ENCODE results near the gene NCK2.

The NCK2 gene

GRCh38 chr2:105911425-105911824 is 166.7 kb downstream of the NCK2 start:
- CTCF ChIA-PET = no interaction called here
- POLR2A ChIA-PET = no interaction called here
- DNase-seq (ENCODE audit: extremely low spot score) = no peak
- TF ChIP-seq CTCF (IDR thresholded peaks at IDR 0.05; ENCODE audit: control extremely low read depth, extremely low read depth, low read depth, missing control alignments) = no peak

- no peak for DNase-seq (ENCODE audit: extremely low spot score)
These were observed 167.4 kb downstream of the NCK2 start for GRCh38 chr2:105912081-105912480.

GRCh38 chr2:105915005-105915558 is 170.4 kb downstream of the NCK2 start:
- DNase-seq (ENCODE audit: extremely low spot score) = peak; percentile 33
- POLR2A ChIA-PET = no interaction called here
- TF ChIP-seq CTCF (IDR thresholded peaks at IDR 0.05; ENCODE audit: control extremely low read depth, extremely low read depth, low read depth, missing control alignments) = no peak
- CTCF ChIA-PET = interaction anchor here (0.7 kb wide), 1 partner anchor 38 kb away, joined by 3 read pairs; no protein-coding TSS in a partner anchor

More at GRCh38 chr2:105912081-105912480, 167.4 kb downstream of the NCK2 start:
- ChIA-PET CTCF (no interaction called here), POLR2A (no interaction called here)
- no peak for TF ChIP-seq CTCF (IDR thresholded peaks at IDR 0.05; ENCODE audit: control extremely low read depth, extremely low read depth, low read depth, missing control alignments)

GRCh38 chr2:105917226-105917625 is 172.5 kb downstream of the NCK2 start:
- POLR2A ChIA-PET = no interaction called here

GRCh38 chr2:105917688-105918087 is 173.0 kb downstream of the NCK2 start:
- DNase-seq (ENCODE audit: extremely low spot score) = no peak
- ChIA-PET POLR2A (no interaction called here), CTCF (interaction anchor here (1.2 to 1.3 kb wide), 2 partner anchors 29 to 35 kb away, joined by 3 read pairs; no protein-coding TSS in a partner anchor)
- TF ChIP-seq CTCF (IDR thresholded peaks at IDR 0.05; ENCODE audit: control extremely low read depth, extremely low read depth, low read depth, missing control alignments) = no peak

More at GRCh38 chr2:105917226-105917625, 172.5 kb downstream of the NCK2 start:
- CTCF ChIA-PET = interaction anchor here (1.2 to 1.3 kb wide), 2 partner anchors 28 to 36 kb away, joined by 3 read pairs; no protein-coding TSS in a partner anchor
- TF ChIP-seq CTCF (IDR thresholded peaks at IDR 0.05; ENCODE audit: control extremely low read depth, extremely low read depth, low read depth, missing control alignments) = no peak
- no peak for DNase-seq (ENCODE audit: extremely low spot score)

- POLR2A ChIA-PET = no interaction called here
- CTCF ChIA-PET = interaction anchor here (0.9 kb wide), 2 partner anchors 15 kb away, joined by 3 read pairs; no protein-coding TSS in a partner anchor
- no peak for TF ChIP-seq CTCF (IDR thresholded peaks at IDR 0.05; ENCODE audit: control extremely low read depth, extremely low read depth, low read depth, missing control alignments)
- DNase-seq (ENCODE audit: extremely low spot score) = no peak
These were observed 174.6 kb downstream of the NCK2 start for GRCh38 chr2:105919191-105919811.

Measured in GM10248 (cell line).